Neuronal stem cell (in vitro differentiated cells): Measurements from ENCODE around the gene DENND11.
A peak's percentile ranks its signal among the peaks of the same experiment; 100 is the strongest.

Experiments
- DNase-seq: peaks from one replicate; pipeline ENCODE4 v3.0.0-alpha.2; 2013; ENCODE audit warnings: low spot score
- H2AFZ ChIP-seq: one replicate; pipeline ENCODE4 v1.6.1; 2013; ENCODE audit warnings: mild to moderate bottlenecking, low read length, inconsistent platforms
- H2AK5ac ChIP-seq: 2 replicates; pipeline ENCODE4 v1.6.1; 2013; ENCODE audit warnings: low read depth, mild to moderate bottlenecking, inconsistent platforms, low read length, moderate library complexity, mixed read lengths
- H2BK120ac ChIP-seq: 2 replicates; pipeline ENCODE4 v1.6.1; 2013; ENCODE audit warnings: low read depth, mild to moderate bottlenecking, inconsistent platforms, low read length, moderate library complexity, mixed read lengths
- H2BK12ac ChIP-seq: one replicate; pipeline ENCODE4 v1.6.1; 2013; ENCODE audit warnings: low read length, inconsistent platforms
- H2BK15ac ChIP-seq: 2 replicates; pipeline ENCODE4 v1.6.1; 2013; ENCODE audit warnings: mild to moderate bottlenecking, low read length, inconsistent platforms, mixed read lengths
- H2BK5ac ChIP-seq: one replicate; pipeline ENCODE4 v1.6.1; 2013; ENCODE audit warnings: inconsistent platforms, mild to moderate bottlenecking, low read length, moderate library complexity
- H3K14ac ChIP-seq: one replicate; pipeline ENCODE4 v1.6.1; 2013; ENCODE audit warnings: low read length, inconsistent platforms
- H3K18ac ChIP-seq: 2 replicates; pipeline ENCODE4 v1.6.1; 2013; ENCODE audit warnings: low read length, inconsistent platforms
- H3K23ac ChIP-seq: 2 replicates; pipeline ENCODE4 v1.6.1; 2013; ENCODE audit warnings: low read depth, mild to moderate bottlenecking, mixed read lengths, low read length, inconsistent platforms; ENCODE audit not compliant: poor library complexity
- H3K27ac ChIP-seq: replicated peaks from 3 replicates; pipeline ENCODE4 v1.5.1; 2013; ENCODE audit warnings: low read length, inconsistent platforms
- H3K27me3 ChIP-seq, 3 experiments: 2 replicates each; pipeline ENCODE4 v1.6.1; 2013; ENCODE audit warnings: low read length in 3 of 3, mild to moderate bottlenecking in 2 of 3, inconsistent platforms in 1 of 3, low read depth in 1 of 3, mixed read lengths in 1 of 3, moderate library complexity in 1 of 3; ENCODE audit not compliant: control insufficient read depth in 3 of 3, insufficient read depth in 3 of 3
- H3K36me3 ChIP-seq, 2 donors: replicated peaks in 1 of 2; 2 replicates each; pipeline ENCODE4 v1.6.1; 2013; ENCODE audit warnings: low read length in 2 of 2; ENCODE audit not compliant: control insufficient read depth in 2 of 2, insufficient read depth in 2 of 2
- H3K4ac ChIP-seq: 2 replicates; pipeline ENCODE4 v1.6.1; 2013; ENCODE audit warnings: inconsistent platforms, mild to moderate bottlenecking, low read length, moderate library complexity
- H3K4me1 ChIP-seq, 2 donors: 1 replicate in 1 of 2; 2 replicates in 1 of 2; pipeline ENCODE4 v1.6.1; 2013; ENCODE audit warnings: low read length in 2 of 2, low read depth in 1 of 2; ENCODE audit not compliant: control insufficient read depth in 2 of 2, insufficient read depth in 1 of 2
- H3K4me2 ChIP-seq: one replicate; pipeline ENCODE4 v1.6.1; 2013; ENCODE audit warnings: mild to moderate bottlenecking, low read length, inconsistent platforms; ENCODE audit not compliant: insufficient read depth, poor library complexity, severe bottlenecking
- H3K4me3 ChIP-seq, 2 donors: 2 replicates each; pipeline ENCODE4 v1.5.1; 2013; ENCODE audit warnings: low read length in 2 of 2, mild to moderate bottlenecking in 2 of 2, inconsistent platforms in 1 of 2, moderate library complexity in 1 of 2
- H3K79me1 ChIP-seq: one replicate; pipeline ENCODE4 v1.6.1; 2013; ENCODE audit warnings: low read depth, mild to moderate bottlenecking, inconsistent platforms, low read length, moderate library complexity
- H3K9ac ChIP-seq: one replicate; pipeline ENCODE4 v1.6.1; 2013; ENCODE audit warnings: mild to moderate bottlenecking, low read depth, low read length, inconsistent platforms; ENCODE audit not compliant: poor library complexity
- H3K9me3 ChIP-seq, 2 donors: replicated peaks in 1 of 2; 2 replicates each; pipeline versions ENCODE3 to v1.6.1; 2013; ENCODE audit warnings: low read length in 2 of 2, mild to moderate bottlenecking in 2 of 2, inconsistent platforms in 1 of 2, low read depth in 1 of 2, mixed read lengths in 1 of 2, moderate library complexity in 1 of 2; ENCODE audit not compliant: control insufficient read depth in 2 of 2, insufficient read depth in 1 of 2
- H4K8ac ChIP-seq: one replicate; pipeline ENCODE4 v1.6.1; 2013; ENCODE audit warnings: low read depth, mild to moderate bottlenecking, inconsistent platforms, low read length, moderate library complexity
- H4K91ac ChIP-seq: one replicate; pipeline ENCODE4 v1.6.1; 2013; ENCODE audit warnings: low read length, low read depth, mild to moderate bottlenecking, inconsistent platforms; ENCODE audit not compliant: poor library complexity
- whole genome bisulfite sequencing, 2 donors: extraction: QIAGEN DNeasy Blood & Tissue Kit; methylation state at CpG; one replicate each; pipeline ENCODE4 v1.1.7; 2013; ENCODE audit warnings: missing lambda C conversion rate in 2 of 2, mixed read lengths in 1 of 2; ENCODE audit not compliant: insufficient read length in 2 of 2, insufficient replicate concordance in 1 of 2; ENCODE audit errors: extremely low coverage in 2 of 2; 5-methylcytosine and 5-hydroxymethylcytosine counted together

DENND11 gene

GRCh38 chr7:141674702-141675101 is 27.3 kb downstream of the DENND11 start:
- Histone ChIP-seq H2BK15ac (no peak overlapping the region), H3K4ac (no peak overlapping the region), H3K23ac (no peak overlapping the region), H3K27me3 (no peaks in the 10 kb centered on the region), H3K18ac (no peak overlapping the region), H3K9me3 (peaks cover 2 to 10% of the 10 kb centered on the region in 2 donors), H2BK5ac (no peak overlapping the region), H3K4me3 (no peak overlapping the region), H3K9ac (no peak overlapping the region), H4K91ac (no peak overlapping the region), H4K8ac (no peak overlapping the region), H3K27ac (peak overlapping the region; percentile 92), H2AK5ac (no peak overlapping the region), H3K14ac (no peak overlapping the region), H3K79me1 (no peaks in the 10 kb centered on the region), H3K4me1 (peaks cover 2 to 9% of the 10 kb centered on the region in 2 donors), H3K36me3 (peaks cover 0 to 37% of the 10 kb centered on the region in 2 donors), H2BK12ac (no peak overlapping the region), H3K4me2 (peak overlapping the region; percentile 44), H2AFZ (peak overlapping the region; percentile 54), H2BK120ac (no peak overlapping the region)
- no peak for DNase-seq
- WGBS, 2 donors: no CpG with 5 or more reads among the region's 4 CpGs

- Histone ChIP-seq H4K91ac (no peak overlapping the region), H2BK12ac (no peak overlapping the region), H2AK5ac (no peak overlapping the region), H3K27me3 (no peaks in the 10 kb centered on the region), H3K79me1 (no peaks in the 10 kb centered on the region), H3K4me1 (peaks cover 2 to 9% of the 10 kb centered on the region in 2 donors), H3K9ac (no peak overlapping the region), H3K4me3 (no peak overlapping the region), H3K23ac (no peak overlapping the region), H3K4ac (no peak overlapping the region), H2AFZ (peak overlapping the region; percentile 54), H3K36me3 (peaks cover 0 to 35% of the 10 kb centered on the region in 2 donors), H3K14ac (no peak overlapping the region), H2BK120ac (no peak overlapping the region), H2BK15ac (no peak overlapping the region), H3K27ac (peak overlapping the region; percentile 92), H3K18ac (peak overlapping the region; percentile 20), H3K4me2 (peak overlapping the region; percentile 44), H3K9me3 (peaks cover 2 to 10% of the 10 kb centered on the region in 2 donors), H2BK5ac (no peak overlapping the region), H4K8ac (no peak overlapping the region)
- WGBS, 2 donors: no CpG with 5 or more reads among the region's 5 CpGs
- DNase-seq: peak; percentile 72
These were observed 27.7 kb downstream of the DENND11 start for GRCh38 chr7:141674171-141674671.

- WGBS, 2 donors: no CpG with 5 or more reads among the region's 3 CpGs
- no peak overlapping the region for H3K4me3 ChIP-seq
- H3K18ac ChIP-seq: no peak overlapping the region
- H4K91ac ChIP-seq: no peak overlapping the region
- H3K14ac ChIP-seq: no peak overlapping the region
- no peak overlapping the region for H3K27ac ChIP-seq
- H3K36me3 ChIP-seq: peaks cover 0 to 41% of the 10 kb centered on the region in 2 donors
- no peaks in the 10 kb centered on the region for H3K79me1 ChIP-seq
- no peak for DNase-seq
- no peak overlapping the region for H3K4ac ChIP-seq
- H2AFZ ChIP-seq: no peak overlapping the region
- no peak overlapping the region for H2AK5ac ChIP-seq
- H3K27me3 ChIP-seq: no peaks in the 10 kb centered on the region
- no peak overlapping the region for H2BK15ac ChIP-seq
- no peak overlapping the region for H4K8ac ChIP-seq
- H2BK5ac ChIP-seq: no peak overlapping the region
- H3K9ac ChIP-seq: no peak overlapping the region
- no peak overlapping the region for H2BK12ac ChIP-seq
- peaks cover 2 to 9% of the 10 kb centered on the region in 2 donors for H3K4me1 ChIP-seq
- H3K9me3 ChIP-seq: peaks cover 2 to 10% of the 10 kb centered on the region in 2 donors
- H3K23ac ChIP-seq: no peak overlapping the region
- no peak overlapping the region for H2BK120ac ChIP-seq
- H3K4me2 ChIP-seq: no peak overlapping the region
These were observed 28.6 kb downstream of the DENND11 start for GRCh38 chr7:141673346-141673745.

GRCh38 chr7:141671705-141672496 is 30.1 kb downstream of the DENND11 start:
- no CpG with 5 or more reads among the region's 7 CpGs for WGBS, 2 donors
- no peak overlapping the region for H3K14ac ChIP-seq
- H3K4ac ChIP-seq: no peak overlapping the region
- H3K4me3 ChIP-seq: no peak overlapping the region
- no peak overlapping the region for H4K91ac ChIP-seq
- H3K9me3 ChIP-seq: peaks cover 2 to 10% of the 10 kb centered on the region in 2 donors
- H3K18ac ChIP-seq: no peak overlapping the region
- no peak overlapping the region for H4K8ac ChIP-seq
- DNase-seq: no peak
- no peak overlapping the region for H3K23ac ChIP-seq
- no peak overlapping the region for H3K4me2 ChIP-seq
- no peak overlapping the region for H2AK5ac ChIP-seq
- H3K27ac ChIP-seq: no peak overlapping the region
- no peak overlapping the region for H2BK15ac ChIP-seq
- H3K36me3 ChIP-seq: peaks cover 0 to 37% of the 10 kb centered on the region in 2 donors
- H3K4me1 ChIP-seq: peaks cover 2 to 9% of the 10 kb centered on the region in 2 donors
- H2BK120ac ChIP-seq: no peak overlapping the region
- H3K9ac ChIP-seq: no peak overlapping the region
- H2BK5ac ChIP-seq: no peak overlapping the region
- H2AFZ ChIP-seq: no peak overlapping the region
- H2BK12ac ChIP-seq: no peak overlapping the region
- H3K79me1 ChIP-seq: no peaks in the 10 kb centered on the region
- H3K27me3 ChIP-seq: no peaks in the 10 kb centered on the region
